ENCODE results near the gene HDAC4. TPM values are rescaled to one million over a fixed set of nuclear protein-coding genes. Genes with fewer than 3 reads are reported as not detected.

The HDAC4 gene
- total RNA-seq, 1 donor from 2014 or later, result 11.8 TPM

DNA sequence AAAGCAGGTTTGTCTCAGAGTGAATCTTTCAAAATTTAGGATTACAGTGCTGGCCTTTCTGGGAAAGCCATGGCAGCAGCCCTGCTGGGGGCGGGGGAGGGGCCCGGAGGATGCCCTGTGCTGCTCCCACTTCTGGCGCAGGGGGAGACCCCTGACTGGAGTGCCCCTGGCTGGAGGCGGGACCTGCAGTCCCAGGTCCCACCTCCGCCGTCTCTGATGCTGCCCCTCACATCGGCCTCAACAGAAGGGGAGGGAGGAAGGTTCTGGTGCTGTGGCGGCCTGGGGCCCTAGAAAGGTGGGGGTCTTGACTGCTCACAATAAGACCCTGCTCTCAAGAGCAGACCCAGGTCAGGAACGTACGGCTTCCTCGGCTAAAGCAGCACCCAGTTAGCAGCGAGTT is 336.6 kb downstream of the HDAC4 start:
- H2AFZ ChIP-seq (ENCODE audit: low read depth, low read length), result no peak overlapping the region
- Mint-ChIP-seq H3K4me3 (ENCODE audit: unreplicated experiment) (no peak overlapping the region), H3K4me1 (ENCODE audit: low read depth, unreplicated experiment) (no peaks in the 10 kb centered on the region), H3K27me3 (ENCODE audit: low read depth, unreplicated experiment) (peaks cover 3% of the 10 kb centered on the region), H3K27ac (ENCODE audit: unreplicated experiment) (no peak overlapping the region), H3K9me3 (ENCODE audit: unreplicated experiment) (no peaks in the 10 kb centered on the region), H3K36me3 (ENCODE audit: low read depth, unreplicated experiment) (peaks cover 2% of the 10 kb centered on the region)
- no peaks in the 10 kb centered on the region for H3K9me3 ChIP-seq (ENCODE audit: insufficient read depth, low read depth, low read length)
- H3K27ac ChIP-seq (ENCODE audit: low read depth, low read length), result no peak overlapping the region
- no peak for FAIRE-seq
- H3K27me3 ChIP-seq (ENCODE audit: insufficient read depth, low read length), result no peaks in the 10 kb centered on the region
- no peaks in the 10 kb centered on the region for H3K4me1 ChIP-seq (ENCODE audit: insufficient read depth, low read length)
- H4K20me1 ChIP-seq (ENCODE audit: insufficient read depth, low read length), result no peaks in the 10 kb centered on the region
- no peaks in the 10 kb centered on the region for H3K36me3 ChIP-seq (ENCODE audit: insufficient read depth, low read length)
- TF ChIP-seq, protein P1, sequence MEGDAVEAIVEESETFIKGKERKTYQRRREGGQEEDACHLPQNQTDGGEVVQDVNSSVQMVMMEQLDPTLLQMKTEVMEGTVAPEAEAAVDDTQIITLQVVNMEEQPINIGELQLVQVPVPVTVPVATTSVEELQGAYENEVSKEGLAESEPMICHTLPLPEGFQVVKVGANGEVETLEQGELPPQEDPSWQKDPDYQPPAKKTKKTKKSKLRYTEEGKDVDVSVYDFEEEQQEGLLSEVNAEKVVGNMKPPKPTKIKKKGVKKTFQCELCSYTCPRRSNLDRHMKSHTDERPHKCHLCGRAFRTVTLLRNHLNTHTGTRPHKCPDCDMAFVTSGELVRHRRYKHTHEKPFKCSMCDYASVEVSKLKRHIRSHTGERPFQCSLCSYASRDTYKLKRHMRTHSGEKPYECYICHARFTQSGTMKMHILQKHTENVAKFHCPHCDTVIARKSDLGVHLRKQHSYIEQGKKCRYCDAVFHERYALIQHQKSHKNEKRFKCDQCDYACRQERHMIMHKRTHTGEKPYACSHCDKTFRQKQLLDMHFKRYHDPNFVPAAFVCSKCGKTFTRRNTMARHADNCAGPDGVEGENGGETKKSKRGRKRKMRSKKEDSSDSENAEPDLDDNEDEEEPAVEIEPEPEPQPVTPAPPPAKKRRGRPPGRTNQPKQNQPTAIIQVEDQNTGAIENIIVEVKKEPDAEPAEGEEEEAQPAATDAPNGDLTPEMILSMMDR (IDR thresholded peaks at IDR 0.05; ENCODE audit: insufficient read depth, low read depth, low read length), result no peak
- TF ChIP-seq EZH2 (IDR thresholded peaks at IDR 0.05; ENCODE audit: insufficient read depth, low read length), result no peak
- H3K4me2 ChIP-seq (ENCODE audit: low read length), result no peak overlapping the region
- H3K9ac ChIP-seq (ENCODE audit: low read length), result no peak overlapping the region
- DNase-seq (ENCODE audit: low read depth), result no peak
- no peaks in the 10 kb centered on the region for H3K79me2 ChIP-seq (ENCODE audit: insufficient read depth, low read length)
- no peak overlapping the region for H3K4me3 ChIP-seq (ENCODE audit: insufficient read depth, low read depth, low read length)

DNA sequence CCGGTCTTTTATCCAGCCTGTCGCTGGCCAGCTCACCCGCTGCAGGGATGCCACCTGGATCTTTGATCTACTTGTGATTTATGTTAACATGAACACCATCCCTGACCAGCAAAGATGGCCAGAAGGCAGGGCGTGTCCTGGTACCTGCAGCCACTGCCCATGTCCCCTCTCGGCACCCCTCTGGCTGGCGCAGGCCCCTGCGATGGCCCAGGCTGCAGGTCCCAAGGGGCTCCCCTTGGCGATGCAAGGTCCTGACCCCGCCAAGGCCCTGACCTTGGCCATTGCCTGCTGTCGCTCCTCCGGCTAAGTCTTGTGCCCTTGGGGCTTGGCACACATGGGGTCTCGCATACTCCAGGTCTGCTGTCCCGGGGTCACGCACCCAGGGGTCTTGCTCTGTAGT is 338.1 kb downstream of the HDAC4 start:
- no peaks in the 10 kb centered on the region for H3K79me2 ChIP-seq (ENCODE audit: insufficient read depth, low read length)
- no peak overlapping the region for H2AFZ ChIP-seq (ENCODE audit: low read depth, low read length)
- TF ChIP-seq, protein P1 (IDR thresholded peaks at IDR 0.05; ENCODE audit: insufficient read depth, low read depth, low read length), result no peak
- no peak for TF ChIP-seq EZH2 (IDR thresholded peaks at IDR 0.05; ENCODE audit: insufficient read depth, low read length)
- Mint-ChIP-seq H3K4me1 (ENCODE audit: low read depth, unreplicated experiment) (no peaks in the 10 kb centered on the region), H3K27me3 (ENCODE audit: low read depth, unreplicated experiment) (peaks cover 3% of the 10 kb centered on the region), H3K27ac (ENCODE audit: unreplicated experiment) (no peak overlapping the region), H3K4me3 (ENCODE audit: unreplicated experiment) (no peak overlapping the region), H3K36me3 (ENCODE audit: low read depth, unreplicated experiment) (peaks cover 2% of the 10 kb centered on the region), H3K9me3 (ENCODE audit: unreplicated experiment) (no peaks in the 10 kb centered on the region)
- DNase-seq (ENCODE audit: low read depth), result no peak
- H3K4me2 ChIP-seq (ENCODE audit: low read length), result no peak overlapping the region
- H3K4me3 ChIP-seq (ENCODE audit: insufficient read depth, low read depth, low read length), result no peak overlapping the region
- H4K20me1 ChIP-seq (ENCODE audit: insufficient read depth, low read length), result no peaks in the 10 kb centered on the region
- no peaks in the 10 kb centered on the region for H3K4me1 ChIP-seq (ENCODE audit: insufficient read depth, low read length)
- H3K27ac ChIP-seq (ENCODE audit: low read depth, low read length), result no peak overlapping the region
- no peak overlapping the region for H3K9ac ChIP-seq (ENCODE audit: low read length)
- no peaks in the 10 kb centered on the region for H3K9me3 ChIP-seq (ENCODE audit: insufficient read depth, low read depth, low read length)
- no peaks in the 10 kb centered on the region for H3K27me3 ChIP-seq (ENCODE audit: insufficient read depth, low read length)
- FAIRE-seq, result no peak
- no peaks in the 10 kb centered on the region for H3K36me3 ChIP-seq (ENCODE audit: insufficient read depth, low read length)

DNA sequence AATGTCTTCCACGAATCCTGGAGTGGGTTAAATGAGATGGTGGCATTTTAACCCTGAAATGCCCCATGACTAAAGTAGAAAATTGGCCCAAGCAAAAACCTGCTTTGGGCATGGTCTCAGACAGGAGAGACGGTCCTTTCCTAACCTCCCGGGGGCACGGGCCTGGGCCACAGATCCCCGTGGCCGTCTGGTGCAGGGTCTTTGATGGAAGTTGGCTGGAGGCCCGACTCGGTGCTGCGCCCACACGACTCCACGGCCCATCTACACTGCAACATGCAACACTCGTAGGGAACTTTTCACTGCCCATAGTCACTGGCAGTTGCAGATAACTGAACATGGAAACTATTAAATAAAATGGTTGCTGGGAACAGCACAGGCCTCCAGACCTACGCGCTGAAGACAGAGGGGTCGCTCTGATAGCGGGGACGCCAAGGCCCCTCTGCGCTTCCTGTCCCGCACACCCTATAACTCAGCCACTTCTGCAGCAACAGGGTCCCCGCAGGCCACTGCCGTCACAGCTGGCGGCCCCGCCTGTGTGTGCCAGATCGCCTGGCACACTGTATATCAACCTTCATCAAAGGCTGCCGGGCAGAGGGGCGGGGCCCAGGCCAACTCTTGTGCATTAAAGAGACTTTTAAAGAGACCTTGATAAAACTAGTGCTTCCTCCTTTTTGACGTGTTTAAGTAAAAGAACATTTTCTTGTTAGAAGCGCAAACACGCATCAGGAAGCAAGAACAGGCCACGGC is 338.8 kb downstream of the HDAC4 start:
- FAIRE-seq, result no peak
- Histone ChIP-seq H4K20me1 (ENCODE audit: insufficient read depth, low read length) (no peaks in the 10 kb centered on the region), H3K9ac (ENCODE audit: low read length) (no peak overlapping the region), H3K79me2 (ENCODE audit: insufficient read depth, low read length) (no peaks in the 10 kb centered on the region), H3K4me3 (ENCODE audit: insufficient read depth, low read depth, low read length) (no peak overlapping the region), H3K9me3 (ENCODE audit: insufficient read depth, low read depth, low read length) (peaks cover 3% of the 10 kb centered on the region), H3K36me3 (ENCODE audit: insufficient read depth, low read length) (no peaks in the 10 kb centered on the region), H2AFZ (ENCODE audit: low read depth, low read length) (no peak overlapping the region), H3K27me3 (ENCODE audit: insufficient read depth, low read length) (no peaks in the 10 kb centered on the region), H3K27ac (ENCODE audit: low read depth, low read length) (no peak overlapping the region), H3K4me1 (ENCODE audit: insufficient read depth, low read length) (peaks cover 3% of the 10 kb centered on the region), H3K4me2 (ENCODE audit: low read length) (no peak overlapping the region)
- no peaks in the 10 kb centered on the region for H3K9me3 Mint-ChIP-seq (ENCODE audit: unreplicated experiment)
- no peaks in the 10 kb centered on the region for H3K4me1 Mint-ChIP-seq (ENCODE audit: low read depth, unreplicated experiment)
- H3K36me3 Mint-ChIP-seq (ENCODE audit: low read depth, unreplicated experiment), result peaks cover 2% of the 10 kb centered on the region
- H3K27ac Mint-ChIP-seq (ENCODE audit: unreplicated experiment), result no peak overlapping the region
- DNase-seq (ENCODE audit: low read depth), result no peak
- peaks cover 3% of the 10 kb centered on the region for H3K27me3 Mint-ChIP-seq (ENCODE audit: low read depth, unreplicated experiment)
- no peak overlapping the region for H3K4me3 Mint-ChIP-seq (ENCODE audit: unreplicated experiment)
- no peak for TF ChIP-seq EZH2 (IDR thresholded peaks at IDR 0.05; ENCODE audit: insufficient read depth, low read length)
- TF ChIP-seq, protein P1 (IDR thresholded peaks at IDR 0.05; ENCODE audit: insufficient read depth, low read depth, low read length), result no peak
